Femur (tissue), 1 donor: Measurements from ENCODE around the gene KCNQ5.

ENCODE experiments used
- DNase-seq: peaks from one replicate; pipeline ENCODE4 v3.0.0-alpha.2; 2017

KCNQ5 gene

DNA sequence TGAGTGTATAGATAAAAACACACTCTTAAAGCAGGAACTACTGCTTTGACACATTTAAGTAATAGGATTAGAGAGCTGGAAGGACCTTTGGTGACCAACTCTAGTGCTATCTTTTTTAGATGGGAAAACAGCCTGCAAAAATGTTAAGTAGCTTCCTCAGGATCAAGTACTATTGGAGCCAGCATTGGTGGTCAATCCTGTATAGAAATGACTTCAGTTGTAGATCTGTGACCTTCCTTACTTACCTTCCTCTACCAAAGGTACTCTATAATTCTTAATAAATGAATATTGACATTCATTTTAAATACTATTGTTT lies 18.7 kb downstream of the KCNQ5 start:
- no peak for DNase-seq

DNA sequence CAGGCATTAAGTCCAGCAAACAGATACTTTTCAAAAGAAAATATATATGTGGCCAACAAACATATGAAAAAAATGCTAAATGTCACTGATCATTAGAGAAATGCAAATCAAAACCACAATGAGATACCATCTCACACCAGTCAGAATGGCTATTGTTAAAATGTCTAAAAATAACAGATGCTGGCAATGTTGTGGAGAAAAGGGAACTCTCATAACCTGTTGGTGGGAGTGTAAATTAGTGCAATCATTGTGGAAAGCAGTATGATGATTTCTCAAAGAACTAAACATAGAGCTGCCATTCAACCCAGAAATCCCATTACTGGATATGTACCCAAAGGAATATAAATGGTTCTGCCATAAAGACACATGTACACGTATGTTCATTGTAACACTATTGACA lies 20.6 kb downstream of the KCNQ5 start:
- DNase-seq: no peak

DNA sequence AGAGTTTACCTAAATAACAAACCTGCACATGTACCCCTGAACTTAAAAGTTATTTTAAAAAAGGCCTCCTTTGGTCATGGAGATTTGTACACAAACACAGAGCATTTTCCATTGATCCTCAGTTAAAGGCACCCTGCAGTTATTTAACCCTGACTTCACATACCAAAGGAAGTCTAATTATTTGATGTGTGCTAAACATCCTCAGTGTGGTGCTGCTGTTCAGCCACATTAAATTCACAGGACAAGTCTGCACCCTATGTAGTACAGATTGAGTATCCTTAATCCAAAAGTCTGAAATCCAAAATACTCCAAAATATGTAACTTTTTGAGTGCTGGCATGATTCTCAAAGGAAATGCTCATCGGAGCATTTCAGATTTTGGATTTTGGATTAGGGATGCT lies 21.4 kb downstream of the KCNQ5 start:
- no peak for DNase-seq

DNA sequence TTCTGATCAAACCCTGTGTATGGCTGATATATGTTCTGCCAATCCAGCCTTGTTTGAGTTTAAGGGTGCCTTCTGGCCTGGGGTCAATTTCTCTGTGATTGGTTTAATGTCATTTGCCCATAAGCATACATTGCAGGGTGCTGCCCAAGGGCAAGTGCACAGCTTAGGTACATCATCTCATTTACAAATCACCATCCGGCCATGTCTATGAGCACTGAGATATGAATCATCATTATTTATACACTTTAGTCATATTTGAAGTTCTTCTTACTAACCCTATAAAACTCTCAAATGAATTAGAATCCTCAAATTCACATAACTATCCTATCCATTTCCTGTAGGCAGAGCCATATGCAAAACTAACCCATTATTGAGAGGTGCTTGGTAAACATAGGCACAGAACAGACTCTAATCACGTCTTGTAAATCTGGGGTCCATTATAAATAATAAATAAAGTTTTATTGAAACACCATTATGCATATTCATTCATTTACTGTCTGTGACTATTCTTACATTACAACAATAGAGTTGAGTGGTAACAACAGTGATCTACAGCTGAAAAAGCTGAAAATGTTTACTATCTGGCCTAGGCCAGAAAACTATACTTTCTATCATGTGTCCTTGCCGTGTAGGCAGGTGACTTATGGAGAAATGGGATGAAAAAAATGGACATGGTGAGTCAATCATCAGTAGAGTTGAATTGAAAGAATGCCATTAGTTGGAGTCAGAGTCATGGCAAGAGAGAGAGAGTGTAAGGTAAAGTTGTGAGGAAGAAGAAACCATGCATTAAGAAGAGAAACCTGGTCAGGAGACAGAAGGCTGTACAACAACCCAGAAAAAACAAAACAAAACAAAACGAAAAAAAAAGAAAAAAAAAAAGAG lies 25.0 kb downstream of the KCNQ5 start:
- no peak for DNase-seq

DNA sequence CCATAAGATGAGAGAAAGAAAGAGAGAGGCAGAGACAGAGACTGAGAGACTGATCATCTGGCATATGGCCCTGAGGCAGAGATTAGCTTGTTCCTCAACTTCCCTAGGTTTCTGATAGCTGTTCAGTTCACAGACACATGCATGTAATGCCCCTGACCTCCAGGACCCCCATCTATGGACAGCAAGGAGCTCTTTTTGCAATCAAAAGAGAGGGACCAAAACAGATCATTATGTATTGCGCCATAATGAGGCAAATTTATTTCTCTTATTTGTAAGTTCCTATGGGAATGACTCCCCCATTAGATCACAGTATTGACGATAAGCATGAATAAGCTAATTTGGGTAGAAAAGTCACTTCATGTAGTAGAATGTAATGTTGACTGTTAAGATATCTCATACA lies 25.6 kb downstream of the KCNQ5 start:
- no peak for DNase-seq

DNA sequence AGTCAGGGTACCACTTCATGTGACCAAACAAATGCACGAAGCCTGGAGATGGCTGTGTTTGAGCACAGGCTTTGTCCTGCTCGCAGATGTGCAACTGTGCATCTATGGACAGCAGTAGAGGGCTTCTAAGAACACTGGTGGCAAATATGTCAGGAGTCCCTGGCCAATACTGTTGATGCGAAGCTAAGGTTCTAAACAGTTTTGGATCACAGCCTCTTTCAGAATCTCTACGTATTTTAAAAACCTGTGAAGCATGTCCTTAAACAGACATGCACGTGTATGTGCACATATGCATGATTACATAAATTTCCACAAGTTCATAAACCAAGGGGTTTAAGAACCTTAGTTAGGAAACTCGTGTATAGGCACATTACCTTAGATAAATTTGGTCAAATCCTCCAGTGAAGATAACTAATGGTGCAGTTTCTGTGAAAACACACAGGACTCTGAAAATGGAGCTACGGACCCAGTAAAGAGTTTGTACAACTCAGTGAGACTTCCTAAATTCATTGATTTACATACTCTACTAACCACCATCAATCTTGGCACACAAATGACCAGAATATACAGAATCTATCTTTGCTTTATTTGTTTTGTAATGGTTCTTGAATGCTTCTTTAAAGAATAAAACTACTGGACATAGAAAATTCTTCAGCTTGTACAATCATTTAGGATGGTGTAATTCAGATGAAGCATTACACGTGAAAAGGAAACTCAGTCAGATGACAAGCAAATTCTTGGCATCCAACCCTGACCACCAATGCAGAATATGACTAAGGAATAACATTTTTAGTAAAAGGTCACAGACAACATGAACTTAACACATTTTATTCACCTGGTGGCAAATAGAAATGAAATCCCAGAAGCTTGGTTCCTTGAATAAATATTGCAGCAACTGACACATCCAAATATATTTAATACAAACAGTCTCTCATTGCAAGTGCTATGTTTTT lies 27.4 kb downstream of the KCNQ5 start:
- no peak for DNase-seq

DNA sequence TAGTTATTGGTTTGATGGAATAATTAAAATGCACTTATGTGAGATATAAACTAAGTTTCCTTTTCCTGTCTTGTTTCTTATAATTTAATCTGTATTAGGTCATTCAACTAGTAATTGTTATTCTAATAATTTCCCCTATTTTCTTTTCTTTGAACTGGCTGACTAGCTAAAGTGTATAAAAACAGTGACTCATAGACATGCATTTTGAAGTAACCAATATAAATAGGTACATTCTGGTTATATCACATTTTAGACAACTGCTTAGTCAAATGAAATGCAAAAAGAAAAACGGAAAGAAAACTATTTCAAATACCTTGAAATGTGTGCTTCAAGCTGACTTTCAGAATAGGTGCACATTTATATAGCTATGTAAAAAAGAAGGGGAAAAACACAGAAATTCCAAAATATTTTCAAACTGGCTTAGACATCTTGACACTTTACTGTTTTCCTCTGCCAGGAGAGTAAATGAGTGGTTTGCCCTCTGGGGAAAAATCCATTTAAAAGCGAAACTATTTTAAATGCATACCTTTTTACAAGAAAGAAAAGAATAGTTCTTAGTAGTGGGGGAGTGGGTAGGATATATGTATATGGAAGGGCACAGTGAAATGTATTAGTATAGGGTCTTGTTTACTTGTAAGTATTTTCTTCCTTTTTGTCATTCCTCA lies 28.3 kb downstream of the KCNQ5 start:
- DNase-seq: no peak

DNA sequence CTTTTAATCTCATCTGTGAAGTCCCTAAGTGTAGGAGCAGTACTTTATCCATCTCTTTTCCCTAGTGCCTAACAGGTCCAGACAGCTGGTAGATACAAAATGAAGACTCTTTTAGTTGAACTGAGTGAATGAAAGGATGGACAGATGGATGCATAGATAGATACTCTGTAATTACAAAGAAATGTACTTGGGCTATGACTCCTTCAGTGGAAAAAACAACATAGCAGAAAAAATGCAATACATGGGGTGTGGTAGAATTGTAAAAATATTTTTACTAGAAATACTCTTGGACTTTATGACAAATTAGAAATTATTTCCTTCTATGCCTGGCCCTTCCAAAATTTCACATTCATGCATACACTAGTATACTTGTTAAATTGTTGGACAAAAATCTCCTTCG lies 29.3 kb downstream of the KCNQ5 start:
- DNase-seq: no peak

DNA sequence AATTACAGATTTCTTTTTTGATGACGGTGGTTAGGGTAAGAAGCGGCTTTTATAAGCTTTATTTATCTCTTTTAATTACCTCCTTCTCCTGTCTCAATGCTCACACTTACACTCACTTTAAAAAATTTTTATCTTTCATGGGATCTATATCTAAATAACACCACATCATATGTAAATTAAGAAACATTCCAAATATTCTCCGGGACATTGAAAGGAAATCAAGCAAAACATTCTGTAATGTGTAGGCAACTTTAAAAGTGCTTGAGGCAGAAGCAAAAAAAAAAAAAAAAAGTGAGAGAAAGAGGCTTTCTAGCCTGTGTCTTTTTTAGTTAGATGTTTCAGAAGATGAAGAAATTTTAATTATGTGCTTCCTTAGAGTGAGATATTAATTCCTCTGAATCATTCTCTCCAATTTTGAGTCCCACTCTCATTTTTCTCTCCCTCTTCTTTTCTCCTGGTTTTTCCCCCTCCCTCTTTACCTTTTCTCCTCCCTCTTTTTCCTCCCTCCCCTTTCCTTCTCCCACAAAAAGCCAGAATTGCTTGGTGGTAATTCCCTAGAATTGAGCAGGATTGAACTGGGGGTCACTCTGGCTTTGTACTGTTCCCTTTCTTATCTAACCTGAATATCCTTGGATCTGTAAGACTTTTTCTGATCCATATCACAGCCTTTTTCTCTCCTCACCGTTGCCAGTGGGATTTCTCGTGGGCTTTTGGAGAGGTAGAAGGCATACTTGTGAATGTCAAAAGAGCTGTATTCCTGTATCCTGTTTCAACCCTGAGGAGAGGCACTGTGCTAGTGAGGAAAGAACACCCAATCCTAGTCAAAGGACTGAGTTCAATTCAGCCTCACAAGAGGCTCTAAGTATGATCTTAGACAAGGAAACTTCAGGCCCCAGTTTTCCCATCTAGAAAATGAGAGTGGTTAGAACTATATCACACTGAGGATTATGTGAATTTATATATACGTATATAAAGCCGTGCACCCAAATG lies 30.4 kb downstream of the KCNQ5 start:
- no peak for DNase-seq

DNA sequence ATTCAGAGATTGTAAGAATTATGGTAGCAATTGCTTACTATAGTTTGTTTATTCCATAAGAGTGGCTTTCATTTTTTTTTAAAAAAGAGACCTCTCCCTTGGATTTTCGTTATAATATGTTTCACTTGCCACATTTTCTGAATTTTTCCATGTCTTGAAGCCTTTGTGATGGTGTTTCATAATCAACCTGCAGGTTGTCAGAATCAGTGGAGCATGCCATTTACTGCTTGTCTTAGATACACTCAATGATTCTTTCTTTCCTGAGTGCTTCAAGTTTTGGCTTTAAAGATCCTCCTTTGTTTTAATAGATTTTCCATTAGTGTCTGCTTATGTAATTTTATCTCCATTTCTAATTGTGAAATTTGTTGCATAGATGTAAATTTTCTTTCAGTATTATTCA lies 31.2 kb downstream of the KCNQ5 start:
- no peak for DNase-seq

DNA sequence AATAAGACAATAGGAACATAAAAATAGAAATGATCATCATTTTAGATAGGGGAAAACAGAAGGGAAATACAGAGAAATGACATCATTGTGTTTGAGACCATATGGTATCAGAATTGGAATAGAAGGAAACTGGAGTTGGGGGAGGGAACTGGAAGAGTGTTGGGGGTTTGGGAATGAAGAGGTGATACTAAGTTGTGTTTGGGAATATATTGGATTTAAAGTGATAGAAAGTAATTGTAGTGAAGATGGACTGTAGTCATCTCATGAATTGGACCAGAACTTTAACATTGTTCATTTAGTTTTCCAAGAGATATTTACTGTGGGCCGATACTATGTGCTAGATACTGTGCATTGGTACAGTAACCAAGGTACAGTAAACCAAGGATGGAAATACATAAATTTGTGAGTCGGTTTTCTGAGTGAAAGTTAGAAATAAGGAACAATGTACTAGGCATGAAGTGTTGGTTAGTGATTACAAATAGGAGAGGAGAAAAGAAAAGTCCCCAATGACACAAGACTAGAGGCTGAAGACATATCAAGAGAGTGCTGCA lies 32.3 kb downstream of the KCNQ5 start:
- DNase-seq: no peak

DNA sequence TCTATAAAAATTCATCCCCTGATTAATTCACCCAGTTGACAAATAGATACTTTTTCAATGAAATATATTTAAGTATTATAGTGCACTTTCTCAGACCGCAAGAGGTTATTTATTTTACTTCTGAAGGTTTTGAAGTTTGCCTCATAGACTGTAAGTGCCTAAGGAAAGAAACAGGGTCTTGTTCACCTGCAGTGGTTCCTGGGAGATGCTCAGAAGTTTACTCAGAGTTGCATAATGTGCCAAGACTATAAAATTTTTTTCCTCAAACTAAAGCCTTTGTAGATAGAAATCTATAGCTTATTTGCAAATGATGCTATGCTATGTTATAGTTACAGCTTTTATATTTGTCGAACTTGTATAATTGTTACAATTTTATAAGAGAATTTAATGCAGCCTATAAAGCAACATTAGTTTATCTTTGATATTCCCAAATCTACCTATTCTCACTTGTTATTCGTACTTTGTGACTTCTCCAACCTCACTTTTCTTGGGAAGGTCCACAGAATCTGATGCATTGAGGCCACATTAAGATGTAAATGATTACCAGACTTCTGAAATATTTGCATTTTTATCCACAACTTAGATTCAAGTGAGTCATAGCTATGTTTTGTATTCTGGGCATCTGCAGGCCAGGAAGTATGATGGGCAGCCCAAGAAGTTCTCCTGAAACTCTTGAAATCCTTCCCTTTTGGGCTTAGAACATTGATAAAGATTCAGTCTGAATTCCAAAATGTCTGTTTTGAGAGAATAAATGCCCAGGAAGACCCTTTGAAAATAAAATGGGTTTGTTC lies 35.7 kb downstream of the KCNQ5 start:
- no peak for DNase-seq

DNA sequence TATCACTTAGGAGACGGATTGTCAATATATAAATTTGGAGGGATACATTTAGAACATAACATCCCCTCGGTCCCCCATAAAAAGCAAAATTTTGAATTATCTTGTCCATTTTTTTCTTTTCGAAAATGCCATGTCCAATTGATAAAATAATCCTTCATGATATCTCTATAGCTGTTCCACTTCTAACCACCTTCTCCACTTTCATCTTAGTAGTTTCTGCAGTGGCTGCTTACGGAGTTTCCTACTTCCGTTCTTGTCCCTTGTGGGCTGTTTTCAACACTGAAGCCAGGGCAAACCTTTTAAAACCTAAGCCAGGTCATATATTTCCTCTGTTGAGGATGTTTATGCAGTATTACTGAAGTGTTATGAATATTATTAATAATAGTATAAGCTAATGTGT lies 37.9 kb downstream of the KCNQ5 start:
- DNase-seq: no peak

DNA sequence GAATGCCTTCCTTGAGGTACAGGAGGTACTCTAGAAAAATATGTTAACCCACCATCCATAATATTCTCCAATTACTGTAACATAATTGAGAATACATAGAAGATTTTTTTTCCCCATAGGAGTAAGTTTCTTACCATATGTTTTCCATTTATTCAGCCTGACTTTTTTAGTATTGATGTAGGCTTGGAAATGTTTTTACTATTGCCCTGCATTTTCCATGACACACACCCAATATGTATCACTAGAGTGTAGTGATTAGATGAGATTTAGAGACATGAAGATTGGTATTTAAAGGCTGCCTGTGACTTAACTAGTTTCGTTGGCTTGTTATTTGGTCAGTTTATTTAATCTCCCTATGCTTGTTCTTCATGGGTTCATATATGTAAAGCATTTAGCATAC lies 39.5 kb downstream of the KCNQ5 start:
- DNase-seq: no peak

DNA sequence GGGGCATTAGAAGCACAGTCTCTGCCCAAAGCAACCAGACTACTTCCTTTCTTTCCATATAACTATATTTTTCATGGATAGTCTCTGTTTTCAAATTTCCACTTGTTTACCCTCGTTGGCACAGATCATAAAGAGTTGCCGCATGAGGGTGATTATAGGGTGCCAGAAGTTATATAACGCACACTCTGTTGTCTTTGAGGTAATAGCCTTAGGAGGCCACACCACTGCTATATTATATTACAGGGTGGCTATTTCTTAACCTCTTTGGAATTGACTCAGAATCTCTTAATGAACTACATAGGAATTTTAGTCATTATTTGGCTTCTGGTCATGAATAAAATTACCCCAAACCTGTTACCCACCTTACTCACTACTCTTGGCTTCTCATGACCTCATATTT lies 43.7 kb downstream of the KCNQ5 start:
- no peak for DNase-seq

DNA sequence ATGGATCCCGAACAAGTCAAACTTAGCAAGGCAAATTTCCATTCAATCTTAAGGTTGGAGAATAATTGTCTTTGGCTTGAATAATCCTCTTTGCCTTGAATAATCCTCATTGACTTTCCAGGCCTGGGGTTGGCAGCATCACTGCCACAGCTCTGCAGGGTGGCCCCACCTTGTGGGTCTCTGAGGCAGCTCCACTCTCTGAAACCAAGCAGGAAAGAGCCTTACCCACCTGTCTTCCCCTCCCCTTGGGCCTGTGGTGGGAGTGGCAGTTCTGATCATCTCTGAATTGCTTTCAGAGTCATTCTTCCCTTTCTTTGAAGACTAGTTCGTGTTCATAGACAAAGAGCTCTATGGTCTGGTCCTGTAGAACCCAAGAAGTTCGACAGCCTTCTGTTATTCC lies 47.5 kb downstream of the KCNQ5 start:
- DNase-seq: no peak

DNA sequence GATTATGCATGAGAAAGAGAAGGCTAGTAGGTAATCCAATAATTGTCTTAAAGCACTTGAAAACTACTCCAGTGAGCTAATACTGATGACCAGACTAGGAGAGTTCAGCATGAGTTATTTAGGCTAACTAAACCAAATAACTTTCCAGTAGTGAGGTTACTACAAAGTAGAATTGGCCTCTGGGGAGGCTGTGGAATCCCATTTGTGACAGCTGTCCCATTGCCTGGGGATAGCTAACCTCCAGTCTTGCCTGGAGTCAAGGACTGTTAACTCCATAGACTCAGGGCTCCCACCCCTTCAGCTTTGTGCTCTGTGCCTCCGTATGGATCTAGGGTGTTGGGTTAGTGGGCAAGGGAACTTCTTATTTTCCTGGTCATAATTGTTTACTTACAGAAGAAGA lies 51.0 kb downstream of the KCNQ5 start:
- no peak for DNase-seq

DNA sequence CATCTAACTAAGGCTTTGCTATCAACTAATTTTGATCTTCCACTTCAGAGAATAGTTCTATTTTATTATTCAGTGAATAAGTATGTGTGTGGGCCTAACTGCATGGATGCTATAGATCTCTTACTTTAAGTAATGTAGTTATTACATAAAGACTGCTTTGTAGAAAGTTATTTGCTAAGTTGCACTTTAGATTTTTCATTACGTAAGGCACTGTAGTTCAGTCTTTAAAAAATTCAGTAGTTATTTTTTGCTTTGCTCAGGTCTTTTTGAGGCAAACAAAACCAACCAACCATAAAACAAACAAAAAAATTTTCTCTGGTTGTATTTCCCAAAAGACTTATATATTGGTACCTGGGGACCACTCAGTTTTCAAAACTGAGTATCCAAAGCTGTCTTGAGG lies 53.0 kb downstream of the KCNQ5 start:
- no peak for DNase-seq

DNA sequence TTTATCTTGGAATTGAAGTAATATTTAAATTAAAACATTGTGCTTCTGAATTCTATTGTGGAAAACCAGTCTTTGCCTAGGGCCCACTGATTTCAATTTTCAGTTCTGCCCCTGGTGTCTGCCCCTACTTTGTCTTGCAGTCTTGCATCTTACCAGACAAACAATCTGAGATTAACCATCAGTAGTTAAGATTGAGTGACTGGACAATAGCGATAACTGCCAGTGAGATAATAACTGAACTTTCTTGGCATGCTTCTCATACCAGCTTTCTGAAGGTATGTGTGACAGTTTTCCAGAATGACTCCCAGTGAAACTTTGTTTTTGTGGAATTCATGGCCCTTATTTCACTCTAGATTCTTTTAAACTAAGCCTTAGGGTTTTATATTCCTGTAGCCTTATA lies 53.5 kb downstream of the KCNQ5 start:
- no peak for DNase-seq

DNA sequence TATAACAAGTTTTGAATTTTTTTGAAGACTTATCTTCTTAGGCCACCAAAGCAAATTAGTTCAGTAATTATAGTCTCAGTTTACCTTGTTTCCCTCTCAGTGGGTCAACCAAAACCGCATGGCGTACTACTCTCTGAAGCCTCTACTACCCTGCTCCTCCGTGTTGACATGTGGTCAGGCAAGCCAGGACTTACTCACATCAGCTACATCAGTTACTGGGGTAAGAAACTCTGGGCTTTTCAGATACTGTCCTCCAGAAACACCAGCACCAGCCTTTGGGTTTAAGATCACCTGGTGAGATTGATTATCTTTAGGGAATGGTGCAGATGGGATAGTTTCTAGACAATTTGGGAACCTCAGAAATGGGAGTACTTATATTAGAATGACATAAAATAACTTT lies 55.1 kb downstream of the KCNQ5 start:
- DNase-seq: no peak

DNA sequence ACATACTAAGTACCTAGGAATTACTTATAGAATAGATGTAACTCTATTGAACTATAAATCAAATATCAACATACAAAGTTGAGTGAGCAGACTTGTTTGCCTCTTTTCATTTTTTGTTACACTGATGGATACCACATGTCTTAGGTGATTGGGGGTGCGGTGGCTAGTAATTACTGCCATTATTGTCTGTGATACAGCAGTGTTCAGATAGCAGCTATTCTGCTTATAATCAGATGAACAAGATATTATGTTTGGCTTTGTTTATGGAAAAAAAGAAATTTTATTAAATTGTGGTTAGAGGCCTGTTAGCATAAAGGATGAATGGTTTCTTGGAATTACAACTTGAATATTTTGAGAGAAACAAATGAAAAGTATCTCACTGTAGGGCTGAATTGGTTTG lies 55.9 kb downstream of the KCNQ5 start:
- no peak for DNase-seq
